Right lobe of liver (tissue), 6 donors: ENCODE data around the gene ZDHHC3. TPM values are rescaled to one million over a fixed set of nuclear protein-coding genes. Genes with fewer than 3 reads are reported as not detected.

Experiments used
- ATAC-seq, 4 donors: fragments of 200-7000 bp; cut with Tn5 transposase; one replicate each; pipeline ENCODE4 v1.9.1; 2020; ENCODE audit warnings: mild to moderate bottlenecking in 4 of 4, moderate library complexity in 4 of 4
- DNase-seq, 3 donors: peaks; one replicate each; pipeline ENCODE4 v3.0.0-alpha.2; 2020
- H3K27ac ChIP-seq, 3 donors: fragments of 200-600 bp; one replicate each; pipeline ENCODE4 v1.8.0; 2022
- H3K27me3 ChIP-seq, 2 donors: fragments of 200-600 bp; one replicate each; pipeline ENCODE4 v1.8.0; 2022
- H3K36me3 ChIP-seq, 4 donors: fragments of 200-600 bp; sonication (generic) in 1 of 4; one replicate each; pipeline versions ENCODE4 v1.5.1 to v1.8.0; 2017 to 2022; ENCODE audit warnings: control low read depth in 1 of 4
- H3K4me1 ChIP-seq, 4 donors: fragments of 200-600 bp; sonication (generic) in 1 of 4; one replicate each; pipeline versions ENCODE4 v1.5.1 to v1.8.0; 2017 to 2022; ENCODE audit warnings: control low read depth in 1 of 4
- H3K4me3 ChIP-seq, 3 donors: fragments of 200-600 bp; one replicate each; pipeline ENCODE4 v1.8.0; 2022
- H3K9me3 ChIP-seq, 4 donors: fragments of 200-600 bp; sonication (generic) in 1 of 4; one replicate each; pipeline versions ENCODE4 v1.5.1 to v1.8.0; 2017 to 2022; ENCODE audit warnings: control low read depth in 1 of 4
- POLR2A ChIP-seq: fragments of 450-650 bp; IDR thresholded peaks from one replicate; pipeline ENCODE4 v1.6.1; 2017; ENCODE audit warnings: antibody characterized with exemption, mild to moderate bottlenecking
- WGBS: methylation state at CpG from one replicate; pipeline ENCODE4 v1.1.6; 2018; ENCODE audit warnings: low coverage, low lambda C conversion rate; ENCODE audit not compliant: insufficient coverage; ENCODE audit errors: missing lambda C conversion rate; 5-methylcytosine and 5-hydroxymethylcytosine counted together
- intact Hi-C, 2 donors: fragments of 100-400 bp; cut with DNase I; formaldehyde crosslinking; loops; one replicate each; pipeline versions ENCODE4 v1.11.2 to v1.14.1; 2022
- total RNA-seq, 6 experiments: library from RNA; depleted of rRNA in 2 of 6; stranded (reverse); fragments of >200 nt in 2 of 6; fragmentation: NEBNext Ultra II Directional in 3 of 6; extraction: Animal tissue kit (Norgen Biotek cat#: 25700) in 3 of 6; gene quantifications; one replicate each; pipeline versions ENCODE4 v1.1.0 to v1.2.4, GENCODE V29; 2016 to 2023
- TF ChIP-seq, protein P1 (sequence below), 4 donors: fragments of 200-600 bp in 3 of 4; fragments of 450-650 bp in 1 of 4; IDR thresholded peaks; one replicate each; pipeline versions ENCODE4 v1.5.1 to v1.8.0; 2016 to 2022; ENCODE audit warnings: antibody characterized with exemption in 4 of 4, mild to moderate bottlenecking in 2 of 4
- donor health status: DM: no; HTN: yes; CAD: no.
- donor health status: DM: no; HTN: no; CAD: no.
- donor health status: DM: no; HTN: no; CAD: no.
- donor health status: DM: no; HTN: yes; CAD: no.
- donor health status: DM: no; HTN: yes; CAD: no.

Gene ZDHHC3
- total RNA-seq, 6 experiments from 2014 or later = 27.5 to 36.7 (median 32.0) TPM

- H3K27ac ChIP-seq = no peak overlapping the region
- TF ChIP-seq POLR2A = no peak
- TF ChIP-seq, protein P1, sequence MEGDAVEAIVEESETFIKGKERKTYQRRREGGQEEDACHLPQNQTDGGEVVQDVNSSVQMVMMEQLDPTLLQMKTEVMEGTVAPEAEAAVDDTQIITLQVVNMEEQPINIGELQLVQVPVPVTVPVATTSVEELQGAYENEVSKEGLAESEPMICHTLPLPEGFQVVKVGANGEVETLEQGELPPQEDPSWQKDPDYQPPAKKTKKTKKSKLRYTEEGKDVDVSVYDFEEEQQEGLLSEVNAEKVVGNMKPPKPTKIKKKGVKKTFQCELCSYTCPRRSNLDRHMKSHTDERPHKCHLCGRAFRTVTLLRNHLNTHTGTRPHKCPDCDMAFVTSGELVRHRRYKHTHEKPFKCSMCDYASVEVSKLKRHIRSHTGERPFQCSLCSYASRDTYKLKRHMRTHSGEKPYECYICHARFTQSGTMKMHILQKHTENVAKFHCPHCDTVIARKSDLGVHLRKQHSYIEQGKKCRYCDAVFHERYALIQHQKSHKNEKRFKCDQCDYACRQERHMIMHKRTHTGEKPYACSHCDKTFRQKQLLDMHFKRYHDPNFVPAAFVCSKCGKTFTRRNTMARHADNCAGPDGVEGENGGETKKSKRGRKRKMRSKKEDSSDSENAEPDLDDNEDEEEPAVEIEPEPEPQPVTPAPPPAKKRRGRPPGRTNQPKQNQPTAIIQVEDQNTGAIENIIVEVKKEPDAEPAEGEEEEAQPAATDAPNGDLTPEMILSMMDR (IDR thresholded peaks at IDR 0.05) = no peak
- H3K36me3 ChIP-seq = peaks cover 0 to 20% (median under 1%) of the 10 kb centered on the region in 4 donors
- DNase-seq (no peak), ATAC-seq (no peak)
- no peaks in the 10 kb centered on the region for H3K4me1 ChIP-seq
- no peaks in the 10 kb centered on the region for H3K9me3 ChIP-seq
- no peaks in the 10 kb centered on the region for H3K27me3 ChIP-seq
- WGBS = 69% methylated on average over 2 of the region's 2 CpGs
- intact Hi-C loops = no loop called here
- no peak overlapping the region for H3K4me3 ChIP-seq
These were observed 43.7 kb downstream of the ZDHHC3 start for GRCh38 chr3:44932271-44932670.

DNA sequence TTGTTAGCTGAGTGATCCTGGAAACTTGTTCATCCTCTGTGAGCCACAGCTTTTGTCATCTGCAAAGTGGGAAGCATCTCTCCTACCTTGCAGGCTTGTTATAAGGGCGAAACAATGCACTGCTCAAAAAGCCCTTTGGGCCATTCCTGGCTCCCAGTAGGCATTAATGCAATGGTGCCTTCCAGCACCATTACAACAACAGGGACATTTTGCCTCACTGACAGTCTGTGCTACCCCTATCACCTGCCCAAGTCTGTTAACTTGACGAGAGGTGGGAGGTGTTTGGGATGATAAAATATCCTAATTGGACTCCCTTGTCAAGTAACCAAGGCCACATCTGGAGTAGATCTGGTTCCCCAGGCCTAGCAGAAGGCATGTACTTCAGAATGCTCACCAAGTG lies 44.2 kb downstream of the ZDHHC3 start:
- intact Hi-C loops = no loop called here
- no peak overlapping the region for H3K27ac ChIP-seq
- DNase-seq (no peak), ATAC-seq (no peak)
- no peaks in the 10 kb centered on the region for H3K4me1 ChIP-seq
- TF ChIP-seq, protein P1 (IDR thresholded peaks at IDR 0.05) = no peak
- no peak for TF ChIP-seq POLR2A
- H3K36me3 ChIP-seq = peaks cover 0 to 20% (median under 1%) of the 10 kb centered on the region in 4 donors
- 100% methylated on average over 1 of the region's 2 CpGs for whole genome bisulfite sequencing
- no peaks in the 10 kb centered on the region for H3K9me3 ChIP-seq
- H3K27me3 ChIP-seq = no peaks in the 10 kb centered on the region
- H3K4me3 ChIP-seq = no peak overlapping the region

- WGBS = 100% methylated on average over 1 of the region's 2 CpGs
- H3K27ac ChIP-seq = no peak overlapping the region
- no peaks in the 10 kb centered on the region for H3K27me3 ChIP-seq
- H3K9me3 ChIP-seq = no peaks in the 10 kb centered on the region
- H3K4me1 ChIP-seq = no peaks in the 10 kb centered on the region
- no peak for DNase-seq
- TF ChIP-seq, protein P1 (IDR thresholded peaks at IDR 0.05) = no peak
- TF ChIP-seq POLR2A = no peak
- peaks cover 0 to 24% (median under 1%) of the 10 kb centered on the region in 4 donors for H3K36me3 ChIP-seq
- no peak overlapping the region for H3K4me3 ChIP-seq
- intact Hi-C loops = no loop called here
- no peak for ATAC-seq
These were observed 45.1 kb downstream of the ZDHHC3 start for GRCh38 chr3:44930911-44931310.

- H3K27me3 ChIP-seq = no peaks in the 10 kb centered on the region
- WGBS = no CpG with 5 or more reads among the region's 5 CpGs
- no peaks in the 10 kb centered on the region for H3K4me1 ChIP-seq
- DNase-seq = no peak
- TF ChIP-seq, protein P1 (IDR thresholded peaks at IDR 0.05) = no peak
- no peak for TF ChIP-seq POLR2A
- H3K27ac ChIP-seq = no peak overlapping the region
- no peaks in the 10 kb centered on the region for H3K9me3 ChIP-seq
- ATAC-seq = no peak
- peaks cover 0 to 24% (median under 1%) of the 10 kb centered on the region in 4 donors for H3K36me3 ChIP-seq
- H3K4me3 ChIP-seq = no peak overlapping the region
- intact Hi-C loops = no loop called here
These were observed 46.2 kb downstream of the ZDHHC3 start for GRCh38 chr3:44929782-44930181.

GRCh38 chr3:44927371-44927770 lies 48.6 kb downstream of the ZDHHC3 start:
- Histone ChIP-seq H3K4me3 (no peak overlapping the region), H3K36me3 (peaks cover 0 to 14% (median under 1%) of the 10 kb centered on the region in 4 donors), H3K27ac (no peak overlapping the region), H3K9me3 (no peaks in the 10 kb centered on the region), H3K27me3 (no peaks in the 10 kb centered on the region), H3K4me1 (no peaks in the 10 kb centered on the region)
- intact Hi-C loops = no loop called here
- TF ChIP-seq, protein P1 (IDR thresholded peaks at IDR 0.05) = no peak
- TF ChIP-seq POLR2A = no peak
- ATAC-seq = no peak
- 93% methylated on average over 3 of the region's 7 CpGs for WGBS
- DNase-seq = no peak
